Mesenchymal stem cell (in vitro differentiated cells and primary cell): ENCODE data around the gene PNMT.
A peak's percentile ranks its signal among the peaks of the same experiment; 100 is the strongest.

Experiments used
- DNase-seq: peaks from one replicate; pipeline ENCODE4 v3.0.0-alpha.2; 2013
- H2AFZ ChIP-seq: one replicate; pipeline ENCODE4 v1.6.1; 2013; ENCODE audit warnings: low read depth, mild to moderate bottlenecking, control low read depth, inconsistent platforms, low read length, moderate library complexity
- H2AK5ac ChIP-seq: 2 replicates; pipeline ENCODE4 v1.6.1; 2013; ENCODE audit warnings: low read length, moderate library complexity, mild to moderate bottlenecking, inconsistent platforms; ENCODE audit not compliant: severe bottlenecking
- H2BK120ac ChIP-seq: one replicate; pipeline ENCODE4 v1.6.1; 2013; ENCODE audit warnings: low read depth, mild to moderate bottlenecking, inconsistent platforms, low read length, moderate library complexity
- H2BK12ac ChIP-seq, 2 experiments: one replicate each; pipeline ENCODE4 v1.6.1; 2013; ENCODE audit warnings: inconsistent platforms in 2 of 2, low read length in 2 of 2, mild to moderate bottlenecking in 2 of 2, moderate library complexity in 2 of 2, control low read depth in 1 of 2
- H2BK15ac ChIP-seq: one replicate; pipeline ENCODE4 v1.6.1; 2013; ENCODE audit warnings: mild to moderate bottlenecking, low read depth, inconsistent platforms; ENCODE audit not compliant: poor library complexity, severe bottlenecking
- H2BK5ac ChIP-seq: 2 replicates; pipeline ENCODE4 v1.6.1; 2013; ENCODE audit warnings: low read depth, mild to moderate bottlenecking, low read length, control low read depth, inconsistent platforms; ENCODE audit not compliant: poor library complexity, severe bottlenecking
- H3K14ac ChIP-seq, 2 experiments: one replicate each; pipeline ENCODE4 v1.6.1; 2013; ENCODE audit warnings: inconsistent platforms in 2 of 2, low read length in 2 of 2, control low read depth in 1 of 2, mild to moderate bottlenecking in 1 of 2, moderate library complexity in 1 of 2
- H3K18ac ChIP-seq, 2 experiments: one replicate each; pipeline ENCODE4 v1.6.1; 2013; ENCODE audit warnings: inconsistent platforms in 2 of 2, low read length in 2 of 2, control low read depth in 1 of 2, low read depth in 1 of 2, mild to moderate bottlenecking in 1 of 2
- H3K23ac ChIP-seq, 2 experiments: one replicate each; pipeline ENCODE4 v1.6.1; 2013; ENCODE audit warnings: inconsistent platforms in 2 of 2, low read length in 2 of 2, mild to moderate bottlenecking in 2 of 2, moderate library complexity in 2 of 2, control low read depth in 1 of 2
- H3K27ac ChIP-seq: 2 replicates; pipeline ENCODE4 v1.5.1; 2013; ENCODE audit warnings: mild to moderate bottlenecking, moderate library complexity, low read length, control low read depth, inconsistent platforms; ENCODE audit not compliant: poor library complexity, severe bottlenecking
- H3K27me3 ChIP-seq, 2 experiments: 2 replicates each; pipeline versions ENCODE4 v1.6.1 to v1.7.0; 2013; ENCODE audit warnings: low read length in 2 of 2, mild to moderate bottlenecking in 2 of 2, moderate library complexity in 2 of 2, control low read depth in 1 of 2, inconsistent platforms in 1 of 2; ENCODE audit not compliant: control insufficient read depth in 1 of 2, insufficient read depth in 1 of 2
- H3K36me3 ChIP-seq, 2 experiments: 2 replicates each; pipeline versions ENCODE4 v1.6.1 to v1.7.0; 2013; ENCODE audit warnings: low read length in 2 of 2, control low read depth in 1 of 2, inconsistent platforms in 1 of 2, low read depth in 1 of 2, mild to moderate bottlenecking in 1 of 2; ENCODE audit not compliant: insufficient read depth in 2 of 2, control insufficient read depth in 1 of 2
- H3K4ac ChIP-seq, 2 experiments: one replicate each; pipeline ENCODE4 v1.6.1; 2013; ENCODE audit warnings: inconsistent platforms in 2 of 2, low read length in 2 of 2, mild to moderate bottlenecking in 2 of 2, moderate library complexity in 2 of 2, control low read depth in 1 of 2, low read depth in 1 of 2
- H3K4me1 ChIP-seq: 2 replicates; pipeline ENCODE4 v1.6.1; 2013; ENCODE audit warnings: low read depth, low read length, control low read depth; ENCODE audit not compliant: control insufficient read depth, insufficient read depth
- H3K4me2 ChIP-seq: 2 replicates; pipeline ENCODE4 v1.6.1; 2013; ENCODE audit warnings: low read length, mild to moderate bottlenecking, inconsistent platforms; ENCODE audit not compliant: poor library complexity, severe bottlenecking
- H3K4me3 ChIP-seq, 2 experiments: 2 replicates each; pipeline versions ENCODE4 v1.5.1 to v1.7.0; 2013; ENCODE audit warnings: low read length in 2 of 2, mild to moderate bottlenecking in 2 of 2, control low read depth in 1 of 2, low read depth in 1 of 2; ENCODE audit not compliant: insufficient read depth in 1 of 2
- H3K79me1 ChIP-seq: replicated peaks from 2 replicates; pipeline ENCODE4 v1.6.1; 2013; ENCODE audit warnings: mild to moderate bottlenecking, control low read depth, low read length, inconsistent platforms; ENCODE audit not compliant: poor library complexity, severe bottlenecking
- H3K9ac ChIP-seq: 2 replicates; pipeline ENCODE4 v1.7.0; 2013; ENCODE audit warnings: mild to moderate bottlenecking, low read length, moderate library complexity
- H3K9me3 ChIP-seq: 2 replicates; pipeline ENCODE4 v1.7.0; 2013; ENCODE audit warnings: mild to moderate bottlenecking, low read length; ENCODE audit not compliant: control insufficient read depth
- H4K8ac ChIP-seq: one replicate; pipeline ENCODE4 v1.6.1; 2013; ENCODE audit warnings: inconsistent platforms, mild to moderate bottlenecking, low read length, moderate library complexity
- H4K91ac ChIP-seq: one replicate; pipeline ENCODE4 v1.6.1; 2013; ENCODE audit warnings: mild to moderate bottlenecking, low read length, inconsistent platforms
- WGBS: methylation state at CpG from one replicate; pipeline ENCODE4 v1.1.7; 2013; ENCODE audit warnings: mixed read lengths; 5-methylcytosine and 5-hydroxymethylcytosine counted together

PNMT gene

DNA sequence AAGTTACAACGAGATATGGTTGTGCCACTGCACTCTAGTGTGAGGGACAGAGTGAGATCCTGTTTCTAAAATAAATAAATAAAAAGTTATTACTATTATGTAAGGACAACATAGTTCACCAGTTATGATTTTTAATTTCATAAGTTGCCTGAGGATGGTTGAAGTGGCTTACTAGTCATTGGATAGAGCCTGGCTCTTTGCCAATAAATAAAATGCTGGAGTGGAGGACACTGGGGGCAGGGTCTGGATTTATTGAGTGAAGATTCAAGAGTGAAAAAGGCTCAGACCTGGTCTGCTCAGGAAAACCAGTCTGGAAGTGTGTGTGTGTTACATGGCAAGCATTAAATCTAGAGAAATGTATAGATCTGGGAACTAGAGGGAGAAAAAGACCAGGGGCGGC is 29.2 kb upstream of the PNMT start:
- no peaks in the 10 kb centered on the region for H3K9me3 ChIP-seq
- H4K8ac ChIP-seq: no peak overlapping the region
- H4K91ac ChIP-seq: no peak overlapping the region
- H2BK15ac ChIP-seq: no peak overlapping the region
- H3K4me1 ChIP-seq: peaks cover 51% of the 10 kb centered on the region
- H3K14ac ChIP-seq: no peak overlapping the region
- no peak overlapping the region for H3K9ac ChIP-seq
- no peak overlapping the region for H3K4ac ChIP-seq
- no peak overlapping the region for H3K4me3 ChIP-seq
- no peak overlapping the region for H3K27ac ChIP-seq
- peaks cover 29% of the 10 kb centered on the region for H3K79me1 ChIP-seq
- no peak overlapping the region for H2BK120ac ChIP-seq
- H2AK5ac ChIP-seq: peak overlapping the region; percentile 30
- no peak for DNase-seq
- no peak overlapping the region for H2AFZ ChIP-seq
- 98% methylated on average over 1 of the region's 2 CpGs for WGBS
- no peaks in the 10 kb centered on the region for H3K27me3 ChIP-seq
- peaks cover 0 to 7% of the 10 kb centered on the region in 2 experiments for H3K36me3 ChIP-seq
- H2BK5ac ChIP-seq: no peak overlapping the region
- no peak overlapping the region for H2BK12ac ChIP-seq
- no peak overlapping the region for H3K4me2 ChIP-seq
- H3K23ac ChIP-seq: no peak overlapping the region
- no peak overlapping the region for H3K18ac ChIP-seq

DNA sequence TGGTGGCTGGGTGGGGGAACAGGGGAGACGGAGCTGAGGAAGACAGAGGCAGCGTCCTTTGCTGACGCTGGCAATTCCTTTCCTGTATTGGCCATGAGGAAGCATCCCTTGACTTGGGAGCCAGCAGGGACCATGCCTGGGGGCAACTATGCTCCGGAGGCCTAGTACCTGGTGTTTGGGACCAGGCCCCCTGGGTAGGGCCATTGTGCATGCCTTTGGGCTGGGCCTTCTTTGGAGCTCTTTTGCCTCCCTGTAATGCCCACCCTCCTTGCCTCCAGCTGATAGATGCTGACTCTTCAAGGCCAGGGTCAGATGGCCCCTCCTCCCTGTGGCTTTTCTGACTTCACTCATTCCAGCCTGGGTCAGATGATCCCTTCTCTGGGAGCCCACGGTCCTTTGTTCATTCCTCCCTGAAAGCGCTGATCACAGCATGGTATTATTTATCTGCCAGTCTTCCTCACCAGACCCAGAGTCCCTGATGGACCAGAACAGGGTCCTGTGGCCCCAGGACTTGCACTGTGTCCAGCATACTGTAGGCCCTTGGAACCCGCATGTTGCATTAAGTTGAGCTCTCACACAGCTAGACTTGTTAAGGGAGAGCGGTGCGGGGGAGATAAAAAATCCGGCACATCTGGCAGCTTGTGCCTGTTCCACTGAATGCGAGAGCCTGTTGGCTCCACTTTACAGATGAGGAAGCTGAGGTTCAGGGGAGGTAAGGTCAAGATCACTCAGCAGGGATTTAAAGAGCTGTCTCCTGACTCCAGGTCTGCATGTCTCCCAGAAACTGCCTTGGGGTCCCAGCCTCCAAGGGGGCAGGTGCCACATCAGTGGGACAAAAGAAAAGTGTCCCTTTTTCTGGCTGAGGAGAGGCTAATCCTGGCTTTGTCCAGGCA is 28.4 kb upstream of the PNMT start:
- Histone ChIP-seq H3K18ac (no peak overlapping the region), H3K4me1 (peaks cover 54% of the 10 kb centered on the region), H3K36me3 (peaks cover 0 to 7% of the 10 kb centered on the region in 2 experiments), H3K9ac (no peak overlapping the region), H2BK120ac (no peak overlapping the region), H4K8ac (no peak overlapping the region), H3K4ac (no peak overlapping the region), H2AFZ (no peak overlapping the region), H3K4me3 (no peak overlapping the region), H3K4me2 (no peak overlapping the region), H4K91ac (no peak overlapping the region), H2AK5ac (peak overlapping the region; percentile 30), H3K9me3 (no peaks in the 10 kb centered on the region), H2BK12ac (no peak overlapping the region), H3K79me1 (peaks cover 32% of the 10 kb centered on the region), H3K27me3 (no peaks in the 10 kb centered on the region), H3K14ac (no peak overlapping the region), H2BK15ac (no peak overlapping the region), H2BK5ac (no peak overlapping the region), H3K27ac (no peak overlapping the region), H3K23ac (no peak overlapping the region)
- peak; percentile 48 for DNase-seq
- WGBS: 87% methylated on average over 11 of the region's 11 CpGs

DNA sequence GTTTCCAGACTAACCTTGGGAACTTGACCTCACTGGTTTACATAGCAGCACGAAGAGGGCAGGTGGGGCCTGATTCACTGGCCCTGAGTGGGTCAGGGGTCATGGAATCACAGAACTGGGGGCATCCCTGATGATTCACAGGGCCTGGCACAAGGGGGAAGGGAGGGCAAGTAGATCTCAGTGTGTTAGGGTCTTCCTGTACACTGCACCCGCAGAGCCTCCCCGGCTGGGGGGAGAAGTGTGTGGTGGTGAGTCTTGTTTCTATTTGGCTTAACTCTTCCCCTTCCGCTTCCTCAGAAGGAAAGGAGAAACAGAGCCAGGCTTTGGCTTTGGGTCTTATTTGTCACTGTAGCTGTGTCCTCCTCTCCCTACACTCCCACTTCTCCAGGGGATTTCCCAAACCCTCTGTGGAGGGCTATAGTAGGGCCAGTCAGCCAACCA is 27.6 kb upstream of the PNMT start:
- Histone ChIP-seq H2AFZ (no peak overlapping the region), H3K79me1 (peaks cover 36% of the 10 kb centered on the region), H3K4me1 (peaks cover 57% of the 10 kb centered on the region), H3K4ac (peak overlapping the region in 1 of 2 experiments; percentile 44), H4K91ac (no peak overlapping the region), H2BK5ac (no peak overlapping the region), H3K23ac (no peak overlapping the region), H2BK12ac (no peak overlapping the region), H2AK5ac (peak overlapping the region; percentile 24), H3K14ac (peak overlapping the region in 1 of 2 experiments; percentile 51), H3K27me3 (no peaks in the 10 kb centered on the region), H3K9me3 (no peaks in the 10 kb centered on the region), H3K18ac (peak overlapping the region in 1 of 2 experiments; percentile 48), H2BK15ac (no peak overlapping the region), H3K36me3 (peaks cover 0 to 7% of the 10 kb centered on the region in 2 experiments), H2BK120ac (no peak overlapping the region), H3K9ac (no peak overlapping the region), H3K27ac (no peak overlapping the region), H3K4me2 (no peak overlapping the region), H4K8ac (no peak overlapping the region), H3K4me3 (no peak overlapping the region)
- 59% methylated on average over 4 of the region's 4 CpGs for WGBS
- DNase-seq: peak; percentile 55

DNA sequence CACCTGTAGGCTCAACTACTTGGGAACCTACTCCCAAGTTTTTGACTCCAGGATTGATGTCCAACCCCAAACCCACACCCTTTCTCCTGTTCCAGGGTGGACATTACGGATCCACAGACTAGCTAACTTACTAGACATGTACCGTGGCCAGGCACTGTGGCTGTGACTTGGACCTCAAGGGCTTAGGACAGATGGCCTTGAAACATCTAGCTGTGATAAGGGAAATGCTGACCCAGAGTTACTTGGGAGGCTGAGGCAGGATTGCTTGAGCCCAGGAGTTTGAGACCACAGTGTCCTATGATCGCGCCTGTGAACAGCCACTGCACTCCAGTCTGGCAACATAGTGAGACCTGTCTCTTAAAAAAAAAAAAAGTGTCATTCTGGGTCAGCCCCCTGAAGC is 27.2 kb upstream of the PNMT start:
- no peaks in the 10 kb centered on the region for H3K27me3 ChIP-seq
- no peak overlapping the region for H3K14ac ChIP-seq
- peaks cover 0 to 7% of the 10 kb centered on the region in 2 experiments for H3K36me3 ChIP-seq
- no peaks in the 10 kb centered on the region for H3K9me3 ChIP-seq
- DNase-seq: no peak
- H3K23ac ChIP-seq: no peak overlapping the region
- H2AFZ ChIP-seq: no peak overlapping the region
- H2BK12ac ChIP-seq: no peak overlapping the region
- H3K79me1 ChIP-seq: peaks cover 36% of the 10 kb centered on the region
- H3K4me2 ChIP-seq: no peak overlapping the region
- WGBS: 97% methylated on average over 4 of the region's 4 CpGs
- peak overlapping the region; percentile 24 for H2AK5ac ChIP-seq
- H2BK15ac ChIP-seq: no peak overlapping the region
- H2BK120ac ChIP-seq: no peak overlapping the region
- H3K18ac ChIP-seq: no peak overlapping the region
- no peak overlapping the region for H3K27ac ChIP-seq
- H2BK5ac ChIP-seq: no peak overlapping the region
- no peak overlapping the region for H3K9ac ChIP-seq
- H3K4ac ChIP-seq: no peak overlapping the region
- no peak overlapping the region for H3K4me3 ChIP-seq
- H4K8ac ChIP-seq: no peak overlapping the region
- peaks cover 56% of the 10 kb centered on the region for H3K4me1 ChIP-seq
- no peak overlapping the region for H4K91ac ChIP-seq
